ENCODE data around the gene ZNF385C. TPM values are rescaled to one million over a fixed set of nuclear protein-coding genes. Genes with fewer than 3 reads are reported as not detected.

The ZNF385C gene
- total and polyA plus RNA-seq, 2 of the 13 experiments (the other 11 are each of a cell fraction or from before 2014, with no cell fraction given), result 2.3 to 6.1 TPM

DNA sequence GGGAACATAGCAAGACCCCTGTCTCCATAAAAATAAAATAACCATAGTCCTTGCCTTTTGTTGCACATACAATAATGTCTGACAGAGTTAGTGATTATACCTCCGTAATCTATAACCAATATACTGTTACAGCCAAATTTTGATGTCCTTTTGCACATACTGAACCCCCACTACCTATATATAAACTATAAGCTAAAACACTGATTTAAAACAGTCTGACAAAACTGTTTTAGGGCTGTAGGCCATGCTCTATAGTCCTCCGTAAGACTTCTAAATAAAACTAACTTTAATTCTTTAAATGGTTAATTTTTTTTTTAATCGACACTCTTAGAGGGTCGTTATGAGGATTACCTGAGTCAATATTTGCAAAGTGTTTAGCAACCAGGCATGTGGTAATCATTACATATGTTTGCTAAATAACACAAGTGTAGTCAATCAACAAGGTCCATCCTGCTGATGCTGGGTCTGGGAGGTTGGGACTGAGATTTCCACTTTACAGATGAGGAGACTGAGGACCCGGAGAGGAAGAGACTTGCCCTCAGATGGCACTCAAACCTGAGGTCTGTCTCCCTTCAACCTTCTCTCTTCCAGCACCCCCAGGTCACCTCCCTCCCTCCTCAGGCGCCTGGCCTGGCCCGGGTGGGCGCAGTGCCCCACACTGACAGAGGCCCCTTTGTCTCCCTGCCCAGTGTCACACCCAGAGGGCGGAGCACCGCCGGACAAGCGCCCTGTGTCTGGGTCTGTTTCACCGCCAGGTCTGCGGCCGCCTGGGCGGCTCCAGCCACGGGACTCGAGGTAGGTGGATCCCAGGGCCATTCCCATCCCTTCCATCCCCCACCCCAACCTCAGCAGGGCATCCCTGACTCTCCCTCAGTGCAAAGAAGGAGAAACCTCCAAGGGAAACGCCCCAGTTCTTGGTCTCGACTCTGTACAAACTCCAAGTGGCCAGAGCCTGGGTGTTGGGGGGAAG lies 10.3 kb downstream of the ZNF385C start (continued):
- TF ChIP-seq, protein P1, sequence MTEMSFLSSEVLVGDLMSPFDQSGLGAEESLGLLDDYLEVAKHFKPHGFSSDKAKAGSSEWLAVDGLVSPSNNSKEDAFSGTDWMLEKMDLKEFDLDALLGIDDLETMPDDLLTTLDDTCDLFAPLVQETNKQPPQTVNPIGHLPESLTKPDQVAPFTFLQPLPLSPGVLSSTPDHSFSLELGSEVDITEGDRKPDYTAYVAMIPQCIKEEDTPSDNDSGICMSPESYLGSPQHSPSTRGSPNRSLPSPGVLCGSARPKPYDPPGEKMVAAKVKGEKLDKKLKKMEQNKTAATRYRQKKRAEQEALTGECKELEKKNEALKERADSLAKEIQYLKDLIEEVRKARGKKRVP (CRISPR knock-in tag; IDR thresholded peaks at IDR 0.05), result peak in 1 of 2 experiments; percentile 49; a peak in 1 of 4 replicates
- TF ChIP-seq ZNF761 (CRISPR knock-in tag; conservative IDR thresholded peaks at IDR 0.05) (peak; percentile 65; the same call in 1 of the 2 replicates), KLF13 (CRISPR knock-in tag; IDR thresholded peaks at IDR 0.05) (no peak), BCL6 (CRISPR knock-in tag; IDR thresholded peaks at IDR 0.05) (peak; percentile 57), ZNF839 (CRISPR knock-in tag; IDR thresholded peaks at IDR 0.05; ENCODE audit: borderline replicate concordance) (no peak), NFYB (CRISPR knock-in tag; IDR thresholded peaks at IDR 0.05) (no peak), ZNF563 (CRISPR knock-in tag; IDR thresholded peaks at IDR 0.05) (no peak), TBX2 (CRISPR knock-in tag; IDR thresholded peaks at IDR 0.05; ENCODE audit: borderline replicate concordance) (peak; percentile 92), KLF11 (CRISPR knock-in tag; IDR thresholded peaks at IDR 0.05) (0 out of 2 replicates have a peak, but pooled peaks have one; percentile 70), NFIC (IDR thresholded peaks at IDR 0.05; ENCODE audit: low read length) (0 out of 2 replicates have a peak, but pooled peaks have one; percentile 59), CEBPG (CRISPR knock-in tag; IDR thresholded peaks at IDR 0.05) (peak; percentile 88), ZNF850 (CRISPR knock-in tag; conservative IDR thresholded peaks at IDR 0.05) (no peak), ZFP90 (CRISPR knock-in tag; IDR thresholded peaks at IDR 0.05; ENCODE audit: borderline replicate concordance) (no peak), ZZZ3 (CRISPR knock-in tag; IDR thresholded peaks at IDR 0.05; ENCODE audit: borderline replicate concordance) (no peak), SMAD9 (CRISPR knock-in tag; IDR thresholded peaks at IDR 0.05) (no peak), ZNF12 (CRISPR knock-in tag; IDR thresholded peaks at IDR 0.05) (peak; percentile 70; the same call in 1 of the 2 replicates), RBM39 (IDR thresholded peaks at IDR 0.05; ENCODE audit: low read depth, low read length, poor library complexity, severe bottlenecking) (peak; percentile 66), SKI (IDR thresholded peaks at IDR 0.05; ENCODE audit: partially characterized antibody) (peak; percentile 61), CEBPB (IDR thresholded peaks at IDR 0.05; ENCODE audit: borderline replicate concordance, low read depth, low read length) (peak; percentile 95)
- TF ChIP-seq, protein P2, sequence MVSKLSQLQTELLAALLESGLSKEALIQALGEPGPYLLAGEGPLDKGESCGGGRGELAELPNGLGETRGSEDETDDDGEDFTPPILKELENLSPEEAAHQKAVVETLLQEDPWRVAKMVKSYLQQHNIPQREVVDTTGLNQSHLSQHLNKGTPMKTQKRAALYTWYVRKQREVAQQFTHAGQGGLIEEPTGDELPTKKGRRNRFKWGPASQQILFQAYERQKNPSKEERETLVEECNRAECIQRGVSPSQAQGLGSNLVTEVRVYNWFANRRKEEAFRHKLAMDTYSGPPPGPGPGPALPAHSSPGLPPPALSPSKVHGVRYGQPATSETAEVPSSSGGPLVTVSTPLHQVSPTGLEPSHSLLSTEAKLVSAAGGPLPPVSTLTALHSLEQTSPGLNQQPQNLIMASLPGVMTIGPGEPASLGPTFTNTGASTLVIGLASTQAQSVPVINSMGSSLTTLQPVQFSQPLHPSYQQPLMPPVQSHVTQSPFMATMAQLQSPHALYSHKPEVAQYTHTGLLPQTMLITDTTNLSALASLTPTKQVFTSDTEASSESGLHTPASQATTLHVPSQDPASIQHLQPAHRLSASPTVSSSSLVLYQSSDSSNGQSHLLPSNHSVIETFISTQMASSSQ (IDR thresholded peaks at IDR 0.05; ENCODE audit: low read depth), result peak; percentile 38
- TF ChIP-seq, protein P2 (CRISPR knock-in tag; IDR thresholded peaks at IDR 0.05; ENCODE audit: borderline replicate concordance), result peak; percentile 78
- TF ChIP-seq, protein P3, sequence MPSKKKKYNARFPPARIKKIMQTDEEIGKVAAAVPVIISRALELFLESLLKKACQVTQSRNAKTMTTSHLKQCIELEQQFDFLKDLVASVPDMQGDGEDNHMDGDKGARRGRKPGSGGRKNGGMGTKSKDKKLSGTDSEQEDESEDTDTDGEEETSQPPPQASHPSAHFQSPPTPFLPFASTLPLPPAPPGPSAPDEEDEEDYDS (CRISPR knock-in tag; IDR thresholded peaks at IDR 0.05), result no peak
- TF ChIP-seq, protein P4, sequence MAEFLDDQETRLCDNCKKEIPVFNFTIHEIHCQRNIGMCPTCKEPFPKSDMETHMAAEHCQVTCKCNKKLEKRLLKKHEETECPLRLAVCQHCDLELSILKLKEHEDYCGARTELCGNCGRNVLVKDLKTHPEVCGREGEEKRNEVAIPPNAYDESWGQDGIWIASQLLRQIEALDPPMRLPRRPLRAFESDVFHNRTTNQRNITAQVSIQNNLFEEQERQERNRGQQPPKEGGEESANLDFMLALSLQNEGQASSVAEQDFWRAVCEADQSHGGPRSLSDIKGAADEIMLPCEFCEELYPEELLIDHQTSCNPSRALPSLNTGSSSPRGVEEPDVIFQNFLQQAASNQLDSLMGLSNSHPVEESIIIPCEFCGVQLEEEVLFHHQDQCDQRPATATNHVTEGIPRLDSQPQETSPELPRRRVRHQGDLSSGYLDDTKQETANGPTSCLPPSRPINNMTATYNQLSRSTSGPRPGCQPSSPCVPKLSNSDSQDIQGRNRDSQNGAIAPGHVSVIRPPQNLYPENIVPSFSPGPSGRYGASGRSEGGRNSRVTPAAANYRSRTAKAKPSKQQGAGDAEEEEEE (CRISPR knock-in tag; IDR thresholded peaks at IDR 0.05; ENCODE audit: borderline replicate concordance), result no peak
